Activated naive CD8-positive, alpha-beta T cell treated with anti-CD3 and anti-CD28 coated beads, Interleukin-2, amount 10 ng/mL, durations not matched to agents 7 days and 5 days (primary cell): ENCODE data around the gene PIAS1. TPM values are rescaled to one million over a fixed set of nuclear protein-coding genes. Genes with fewer than 3 reads are reported as not detected.

Experiments
- ATAC-seq: fragments of 150-1000 bp; cut with Tn5 transposase; one replicate; pipeline ENCODE4 v1.10.0; 2021; ENCODE audit warnings: low read depth, moderate library complexity
- POLR2A ChIA-PET: fragments of 350-600 bp; sonication (Branson Sonifier 250); formaldehyde crosslinking; loops from one replicate; lab custom pipeline; 2021; ENCODE audit warnings: antibody characterized with exemption; lab: Charles Lee
- DNase-seq: peaks from one replicate; pipeline ENCODE4 v3.0.0; 2021
- H3K27ac Mint-ChIP-seq: one replicate; pipeline ENCODE4 v1.8.0; 2022; ENCODE audit warnings: mild to moderate bottlenecking, mixed read lengths
- H3K27me3 Mint-ChIP-seq: one replicate; pipeline ENCODE4 v1.8.0; 2022; ENCODE audit warnings: mild to moderate bottlenecking, moderate library complexity, mixed read lengths
- H3K36me3 Mint-ChIP-seq: one replicate; pipeline ENCODE4 v1.8.0; 2021; ENCODE audit warnings: mild to moderate bottlenecking, mixed read lengths
- H3K4me1 Mint-ChIP-seq: one replicate; pipeline ENCODE4 v1.8.0; 2021; ENCODE audit warnings: mixed read lengths
- H3K4me3 Mint-ChIP-seq: one replicate; pipeline ENCODE4 v1.8.0; 2022; ENCODE audit warnings: mild to moderate bottlenecking, moderate library complexity, mixed read lengths
- H3K9me3 Mint-ChIP-seq: one replicate; pipeline ENCODE4 v1.8.0; 2021; ENCODE audit warnings: mixed read lengths
- total RNA-seq, 2 experiments: library from RNA; stranded (reverse); gene quantifications; one replicate each; pipeline ENCODE4 v1.2.3, GENCODE V29; 2021

PIAS1 gene
- total RNA-seq, 2 experiments from 2014 or later = 53.8 to 54.3 TPM

- Mint-ChIP-seq H3K9me3 (no peaks in the 10 kb centered on the region), H3K4me3 (no peak overlapping the region)
Observed at GRCh38 chr15:68025835-68026424, 28.2 kb upstream of the PIAS1 start.

GRCh38 chr15:68027388-68027787 is 26.7 kb upstream of the PIAS1 start:
- H3K36me3 Mint-ChIP-seq = no peaks in the 10 kb centered on the region
- no peak overlapping the region for H3K27ac Mint-ChIP-seq
- POLR2A ChIA-PET = no interaction called here
- no peak overlapping the region for H3K4me3 Mint-ChIP-seq
- ATAC-seq (no peak), DNase-seq (no peak)
- H3K4me1 Mint-ChIP-seq = no peaks in the 10 kb centered on the region
- no peaks in the 10 kb centered on the region for H3K9me3 Mint-ChIP-seq
- peaks cover 13% of the 10 kb centered on the region for H3K27me3 Mint-ChIP-seq

More at GRCh38 chr15:68025835-68026424, 28.2 kb upstream of the PIAS1 start:
- no peak for DNase-seq
- Mint-ChIP-seq H3K36me3 (no peaks in the 10 kb centered on the region), H3K4me1 (no peaks in the 10 kb centered on the region), H3K27ac (no peak overlapping the region), H3K27me3 (peaks cover 8% of the 10 kb centered on the region)
- POLR2A ChIA-PET = no interaction called here
- no peak for ATAC-seq

GRCh38 chr15:68028137-68028887 is 25.8 kb upstream of the PIAS1 start:
- POLR2A ChIA-PET = interaction anchor here (0.5 kb wide), 1 partner anchor 141 kb away, joined by 3 read pairs; no protein-coding TSS in a partner anchor

GRCh38 chr15:68028888-68029207 is 25.3 kb upstream of the PIAS1 start:
- peaks cover 17% of the 10 kb centered on the region for H3K27me3 Mint-ChIP-seq
- POLR2A ChIA-PET = interaction anchor here (0.5 kb wide), 1 partner anchor 141 kb away, joined by 3 read pairs; no protein-coding TSS in a partner anchor
- no peak overlapping the region for H3K27ac Mint-ChIP-seq
- H3K36me3 Mint-ChIP-seq = no peaks in the 10 kb centered on the region
- no peak overlapping the region for H3K4me3 Mint-ChIP-seq
- H3K9me3 Mint-ChIP-seq = no peaks in the 10 kb centered on the region
- ATAC-seq = no peak
- DNase-seq = no peak
- H3K4me1 Mint-ChIP-seq = peaks cover 1% of the 10 kb centered on the region

More at GRCh38 chr15:68028137-68028887, 25.8 kb upstream of the PIAS1 start:
- H3K4me3 Mint-ChIP-seq = no peak overlapping the region
- no peaks in the 10 kb centered on the region for H3K36me3 Mint-ChIP-seq
- H3K4me1 Mint-ChIP-seq = peaks cover 1% of the 10 kb centered on the region
- no peak for ATAC-seq
- no peaks in the 10 kb centered on the region for H3K9me3 Mint-ChIP-seq
- peaks cover 17% of the 10 kb centered on the region for H3K27me3 Mint-ChIP-seq
- H3K27ac Mint-ChIP-seq = no peak overlapping the region
- DNase-seq = no peak

GRCh38 chr15:68029959-68030358 is 24.2 kb upstream of the PIAS1 start:
- Mint-ChIP-seq H3K36me3 (peaks cover 1% of the 10 kb centered on the region), H3K4me1 (peaks cover 1% of the 10 kb centered on the region), H3K27me3 (peaks cover 22% of the 10 kb centered on the region), H3K4me3 (no peak overlapping the region), H3K9me3 (no peaks in the 10 kb centered on the region), H3K27ac (no peak overlapping the region)
- DNase-seq (no peak), ATAC-seq (no peak)
- POLR2A ChIA-PET = interaction anchor here (0.6 kb wide), 1 partner anchor 11 kb away, joined by 3 read pairs; no protein-coding TSS in a partner anchor

- no peak for DNase-seq
- POLR2A ChIA-PET = no interaction called here
- ATAC-seq = no peak
- peaks cover 1% of the 10 kb centered on the region for H3K4me1 Mint-ChIP-seq
- H3K36me3 Mint-ChIP-seq = peaks cover 1% of the 10 kb centered on the region
- H3K4me3 Mint-ChIP-seq = no peak overlapping the region
- peaks cover 1% of the 10 kb centered on the region for H3K9me3 Mint-ChIP-seq
- no peak overlapping the region for H3K27ac Mint-ChIP-seq
- peaks cover 23% of the 10 kb centered on the region for H3K27me3 Mint-ChIP-seq
Observed at GRCh38 chr15:68031404-68031803, 22.7 kb upstream of the PIAS1 start.

GRCh38 chr15:68032672-68033071 is 21.4 kb upstream of the PIAS1 start:
- peaks cover 1% of the 10 kb centered on the region for H3K4me1 Mint-ChIP-seq
- peaks cover 1% of the 10 kb centered on the region for H3K9me3 Mint-ChIP-seq
- peaks cover 33% of the 10 kb centered on the region for H3K27me3 Mint-ChIP-seq
- DNase-seq (no peak), ATAC-seq (no peak)
- H3K27ac Mint-ChIP-seq = no peak overlapping the region
- no peak overlapping the region for H3K4me3 Mint-ChIP-seq
- peaks cover 1% of the 10 kb centered on the region for H3K36me3 Mint-ChIP-seq
- POLR2A ChIA-PET = no interaction called here

GRCh38 chr15:68034081-68034480 is 20.0 kb upstream of the PIAS1 start:
- no peak for DNase-seq
- Mint-ChIP-seq H3K4me3 (no peak overlapping the region), H3K27me3 (peaks cover 40% of the 10 kb centered on the region), H3K27ac (no peak overlapping the region), H3K36me3 (peaks cover 1% of the 10 kb centered on the region), H3K9me3 (peaks cover 1% of the 10 kb centered on the region), H3K4me1 (peaks cover 1% of the 10 kb centered on the region)
- no peak for ATAC-seq
- POLR2A ChIA-PET = no interaction called here

- peaks cover 4% of the 10 kb centered on the region for H3K9me3 Mint-ChIP-seq
- H3K36me3 Mint-ChIP-seq = peaks cover 1% of the 10 kb centered on the region
- H3K4me1 Mint-ChIP-seq = peaks cover 1% of the 10 kb centered on the region
- ATAC-seq (no peak), DNase-seq (no peak)
- H3K4me3 Mint-ChIP-seq = no peak overlapping the region
- peaks cover 42% of the 10 kb centered on the region for H3K27me3 Mint-ChIP-seq
- H3K27ac Mint-ChIP-seq = no peak overlapping the region
- POLR2A ChIA-PET = no interaction called here
Observed at GRCh38 chr15:68034719-68035293, 19.3 kb upstream of the PIAS1 start.

GRCh38 chr15:68038246-68038645 is 15.9 kb upstream of the PIAS1 start:
- POLR2A ChIA-PET = no interaction called here
- Mint-ChIP-seq H3K4me1 (peaks cover 2% of the 10 kb centered on the region), H3K36me3 (peaks cover 1% of the 10 kb centered on the region), H3K27me3 (peaks cover 39% of the 10 kb centered on the region), H3K27ac (no peak overlapping the region), H3K9me3 (peaks cover 9% of the 10 kb centered on the region), H3K4me3 (no peak overlapping the region)
- ATAC-seq (no peak), DNase-seq (no peak)

GRCh38 chr15:68040144-68040543 is 14.0 kb upstream of the PIAS1 start:
- DNase-seq (no peak), ATAC-seq (no peak)
- Mint-ChIP-seq H3K27ac (no peak overlapping the region), H3K27me3 (peaks cover 36% of the 10 kb centered on the region), H3K4me1 (peaks cover 2% of the 10 kb centered on the region), H3K36me3 (no peaks in the 10 kb centered on the region), H3K9me3 (peaks cover 9% of the 10 kb centered on the region), H3K4me3 (no peak overlapping the region)
- POLR2A ChIA-PET = no interaction called here

- Mint-ChIP-seq H3K27me3 (peaks cover 29% of the 10 kb centered on the region), H3K36me3 (no peaks in the 10 kb centered on the region), H3K4me1 (peaks cover 2% of the 10 kb centered on the region), H3K9me3 (peaks cover 11% of the 10 kb centered on the region), H3K27ac (no peak overlapping the region), H3K4me3 (no peak overlapping the region)
- ATAC-seq (no peak), DNase-seq (no peak)
- POLR2A ChIA-PET = no interaction called here
Observed at GRCh38 chr15:68042156-68042854, 11.8 kb upstream of the PIAS1 start.

GRCh38 chr15:68042855-68043222 is 11.3 kb upstream of the PIAS1 start:
- POLR2A ChIA-PET = no interaction called here
- Mint-ChIP-seq H3K4me1 (peaks cover 2% of the 10 kb centered on the region), H3K27me3 (peaks cover 25% of the 10 kb centered on the region), H3K9me3 (peaks cover 11% of the 10 kb centered on the region), H3K36me3 (no peaks in the 10 kb centered on the region), H3K4me3 (no peak overlapping the region), H3K27ac (no peak overlapping the region)
- ATAC-seq = no peak
- DNase-seq = no peak
